GM21515 (cell line): ENCODE results near the gene SLC9A8.

Source experiments
- ATAC-seq: cut with Tn5 transposase; IDR thresholded peaks from one replicate; pipeline ENCODE4 v1.9.1; 2021; ENCODE audit not compliant: unreplicated experiment

Gene SLC9A8

GRCh38 chr20:49786668-49787370 lies 25.8 kb upstream of the SLC9A8 start:
- ATAC-seq = no peak

- no peak for ATAC-seq
Measured at GRCh38 chr20:49787371-49788357, 25.0 kb upstream of the SLC9A8 start.

GRCh38 chr20:49790077-49790798 lies 22.4 kb upstream of the SLC9A8 start:
- ATAC-seq = no peak

- ATAC-seq = no peak
Measured at GRCh38 chr20:49791165-49791564, 21.5 kb upstream of the SLC9A8 start.

- ATAC-seq = no peak
Measured at GRCh38 chr20:49792006-49792405, 20.6 kb upstream of the SLC9A8 start.

GRCh38 chr20:49792611-49793010 lies 20.0 kb upstream of the SLC9A8 start:
- no peak for ATAC-seq

- no peak for ATAC-seq
Measured at GRCh38 chr20:49794336-49795134, 18.1 kb upstream of the SLC9A8 start.

GRCh38 chr20:49795135-49795424 lies 17.5 kb upstream of the SLC9A8 start:
- no peak for ATAC-seq

GRCh38 chr20:49796600-49797343 lies 15.9 kb upstream of the SLC9A8 start:
- no peak for ATAC-seq

GRCh38 chr20:49797344-49797615 lies 15.3 kb upstream of the SLC9A8 start:
- no peak for ATAC-seq

GRCh38 chr20:49798718-49799117 lies 13.9 kb upstream of the SLC9A8 start:
- ATAC-seq = no peak

- no peak for ATAC-seq
Measured at GRCh38 chr20:49799698-49800097, 12.9 kb upstream of the SLC9A8 start.

GRCh38 chr20:49803418-49803817 lies 9.2 kb upstream of the SLC9A8 start:
- ATAC-seq = no peak

GRCh38 chr20:49804364-49804763 lies 8.3 kb upstream of the SLC9A8 start:
- no peak for ATAC-seq

GRCh38 chr20:49805224-49805876 lies 7.3 kb upstream of the SLC9A8 start:
- ATAC-seq = peak; percentile 32

- ATAC-seq = no peak
Measured at GRCh38 chr20:49808753-49809152, 3.9 kb upstream of the SLC9A8 start.

GRCh38 chr20:49809803-49810359 lies 2.7 kb upstream of the SLC9A8 start:
- ATAC-seq = no peak

GRCh38 chr20:49810491-49811190 lies 2.0 kb upstream of the SLC9A8 start:
- ATAC-seq = no peak
